AG09309 (cell line): Measurements from ENCODE around the gene GGT6.
"Not testable (repeated sequence)": the region's sequence is repeated elsewhere in the genome, so short reads cannot be mapped to it uniquely, and the experiment has no call there.

Experiments
- DNase-seq: peaks from one replicate; pipeline ENCODE4 v3.0.0-alpha.2; 2010; ENCODE audit warnings: low read depth
- H3K4me3 ChIP-seq: 2 replicates; pipeline ENCODE4 v1.5.1; 2011; ENCODE audit warnings: mild to moderate bottlenecking, low read depth, low read length, moderate library complexity; ENCODE audit not compliant: control insufficient read depth
- TF ChIP-seq, protein P1 (sequence below): IDR thresholded peaks from 2 replicates; pipeline ENCODE4 v1.5.1; 2011; ENCODE audit warnings: mild to moderate bottlenecking, low read depth, low read length, inconsistent platforms; ENCODE audit not compliant: insufficient read depth, control insufficient read depth; ENCODE audit errors: missing control alignments

The GGT6 gene

DNA sequence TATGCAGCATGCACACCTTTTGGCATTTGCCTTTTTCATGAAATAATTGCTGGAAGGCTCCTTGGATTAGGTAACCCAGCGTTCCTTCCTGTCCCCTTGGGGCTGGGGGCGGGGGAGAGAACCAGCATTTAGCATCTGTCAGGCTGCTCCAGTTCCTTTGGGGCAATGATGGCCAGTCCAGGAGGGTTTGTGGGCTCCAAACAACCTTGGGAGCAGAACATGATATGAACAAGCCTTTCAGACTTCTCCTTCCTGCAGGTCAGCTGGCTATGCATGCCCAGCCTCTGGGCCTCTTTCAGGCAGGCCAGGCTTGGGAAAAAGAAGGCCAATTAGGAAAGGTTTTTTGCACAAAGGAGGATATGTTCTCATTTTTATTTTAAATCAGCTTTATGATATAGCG lies 22.8 kb upstream of the GGT6 start:
- TF ChIP-seq, protein P1, sequence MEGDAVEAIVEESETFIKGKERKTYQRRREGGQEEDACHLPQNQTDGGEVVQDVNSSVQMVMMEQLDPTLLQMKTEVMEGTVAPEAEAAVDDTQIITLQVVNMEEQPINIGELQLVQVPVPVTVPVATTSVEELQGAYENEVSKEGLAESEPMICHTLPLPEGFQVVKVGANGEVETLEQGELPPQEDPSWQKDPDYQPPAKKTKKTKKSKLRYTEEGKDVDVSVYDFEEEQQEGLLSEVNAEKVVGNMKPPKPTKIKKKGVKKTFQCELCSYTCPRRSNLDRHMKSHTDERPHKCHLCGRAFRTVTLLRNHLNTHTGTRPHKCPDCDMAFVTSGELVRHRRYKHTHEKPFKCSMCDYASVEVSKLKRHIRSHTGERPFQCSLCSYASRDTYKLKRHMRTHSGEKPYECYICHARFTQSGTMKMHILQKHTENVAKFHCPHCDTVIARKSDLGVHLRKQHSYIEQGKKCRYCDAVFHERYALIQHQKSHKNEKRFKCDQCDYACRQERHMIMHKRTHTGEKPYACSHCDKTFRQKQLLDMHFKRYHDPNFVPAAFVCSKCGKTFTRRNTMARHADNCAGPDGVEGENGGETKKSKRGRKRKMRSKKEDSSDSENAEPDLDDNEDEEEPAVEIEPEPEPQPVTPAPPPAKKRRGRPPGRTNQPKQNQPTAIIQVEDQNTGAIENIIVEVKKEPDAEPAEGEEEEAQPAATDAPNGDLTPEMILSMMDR = no peak
- no peak for DNase-seq
- no peak overlapping the region for H3K4me3 ChIP-seq

DNA sequence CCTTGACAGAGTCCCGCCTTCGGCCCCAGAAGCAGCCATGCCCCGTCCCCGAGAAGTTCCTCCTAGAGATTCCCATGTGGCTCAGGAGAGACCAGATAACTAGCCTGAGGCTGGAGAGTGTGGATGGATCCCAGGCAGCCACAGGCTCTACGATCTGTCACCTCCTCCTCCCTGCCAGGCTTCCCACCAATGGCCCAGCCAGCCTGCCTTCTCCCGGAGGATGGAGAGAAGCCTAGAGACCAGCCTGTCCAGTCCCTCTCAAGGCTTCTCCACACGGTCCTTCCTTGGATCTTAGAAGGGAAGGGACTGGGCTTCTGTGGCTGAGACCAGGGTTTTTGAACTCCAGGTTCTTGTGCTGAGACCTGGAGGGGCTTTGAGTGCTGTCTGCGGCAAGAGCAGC lies 22.3 kb upstream of the GGT6 start:
- TF ChIP-seq, protein P1 = no peak
- DNase-seq = no peak
- no peak overlapping the region for H3K4me3 ChIP-seq

DNA sequence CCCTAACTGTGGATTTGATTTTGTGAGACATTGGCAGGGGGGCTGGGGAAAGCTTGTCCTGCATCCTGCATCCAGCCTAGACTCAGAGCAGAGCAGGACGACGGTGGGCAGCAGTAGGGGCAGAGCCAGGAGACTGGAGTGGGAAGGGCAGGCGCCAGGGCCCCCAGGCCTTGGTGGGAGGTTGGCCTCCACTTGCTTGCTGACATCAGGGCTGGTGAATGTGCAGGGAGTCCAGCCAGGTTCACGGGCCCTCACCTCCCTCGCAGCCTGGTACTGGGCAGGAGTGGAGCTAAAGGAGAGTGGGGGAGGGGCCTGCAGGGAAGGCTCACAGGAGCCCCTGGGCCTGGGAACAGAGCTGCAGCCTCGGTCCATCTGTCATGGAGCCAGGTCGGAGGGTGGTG lies 21.7 kb upstream of the GGT6 start:
- H3K4me3 ChIP-seq = no peak overlapping the region
- DNase-seq = no peak
- TF ChIP-seq, protein P1 = no peak

DNA sequence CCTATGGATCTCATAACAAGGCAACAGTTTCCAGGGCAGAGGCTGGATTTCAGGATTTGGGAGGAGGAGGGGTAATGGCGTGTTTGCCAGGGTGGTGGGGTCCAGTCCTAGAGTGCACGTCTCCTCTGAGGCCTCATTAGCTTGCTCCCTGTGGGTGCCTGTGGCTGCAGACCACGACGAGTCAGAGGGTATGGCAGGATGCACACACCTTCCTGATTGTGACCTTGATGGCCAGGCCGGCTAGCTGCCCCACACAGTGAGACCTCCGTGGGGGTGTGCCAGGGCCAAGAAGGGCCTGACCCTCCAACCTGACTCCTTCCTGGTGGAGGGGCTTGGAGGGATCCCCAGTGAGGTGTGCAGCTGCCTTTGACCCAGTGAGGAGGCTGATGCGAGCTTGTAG lies 19.9 kb upstream of the GGT6 start:
- DNase-seq = no peak
- H3K4me3 ChIP-seq = no peak overlapping the region
- TF ChIP-seq, protein P1 = no peak

DNA sequence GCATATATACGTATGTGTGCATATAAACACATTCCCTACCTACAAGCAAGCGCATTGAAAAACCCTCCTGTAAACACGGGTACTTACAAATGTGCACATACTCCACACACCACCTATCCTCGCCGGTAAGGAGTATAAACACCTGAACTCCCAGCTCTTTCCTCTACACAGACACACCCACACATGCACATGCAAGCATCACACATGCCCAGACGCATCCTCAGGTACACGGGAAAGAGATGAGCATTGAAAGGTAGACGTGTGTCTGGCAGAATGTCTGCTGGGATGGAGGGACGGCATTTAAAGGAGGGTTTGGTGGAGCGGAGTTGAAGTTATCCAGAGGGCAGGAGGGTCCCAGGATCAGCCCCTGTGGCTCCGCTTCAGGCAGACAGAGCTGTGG lies 19.3 kb upstream of the GGT6 start:
- no peak for DNase-seq
- TF ChIP-seq, protein P1 = no peak
- H3K4me3 ChIP-seq = no peak overlapping the region

DNA sequence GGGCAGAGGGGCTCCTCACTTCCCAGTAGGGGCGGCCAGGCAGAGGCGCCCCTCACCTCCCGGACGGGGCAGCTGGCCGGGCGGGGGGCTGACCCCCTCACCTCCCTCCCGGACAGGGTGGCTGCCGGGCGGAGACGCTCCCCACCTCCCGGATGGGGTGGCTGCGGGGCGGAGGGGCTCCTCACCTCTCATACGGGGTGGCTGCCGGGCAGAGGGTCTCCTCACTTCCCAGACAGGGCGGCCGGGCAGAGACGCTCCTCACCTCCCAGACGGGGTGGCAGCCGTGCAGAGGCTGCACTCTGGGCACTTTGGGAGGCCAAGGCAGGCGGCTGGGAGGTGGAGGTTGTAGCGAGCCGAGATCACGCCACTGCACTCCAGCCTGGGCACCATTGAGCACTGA lies 18.0 kb upstream of the GGT6 start:
- H3K4me3 ChIP-seq, DNase-seq: not testable (repeated sequence)

DNA sequence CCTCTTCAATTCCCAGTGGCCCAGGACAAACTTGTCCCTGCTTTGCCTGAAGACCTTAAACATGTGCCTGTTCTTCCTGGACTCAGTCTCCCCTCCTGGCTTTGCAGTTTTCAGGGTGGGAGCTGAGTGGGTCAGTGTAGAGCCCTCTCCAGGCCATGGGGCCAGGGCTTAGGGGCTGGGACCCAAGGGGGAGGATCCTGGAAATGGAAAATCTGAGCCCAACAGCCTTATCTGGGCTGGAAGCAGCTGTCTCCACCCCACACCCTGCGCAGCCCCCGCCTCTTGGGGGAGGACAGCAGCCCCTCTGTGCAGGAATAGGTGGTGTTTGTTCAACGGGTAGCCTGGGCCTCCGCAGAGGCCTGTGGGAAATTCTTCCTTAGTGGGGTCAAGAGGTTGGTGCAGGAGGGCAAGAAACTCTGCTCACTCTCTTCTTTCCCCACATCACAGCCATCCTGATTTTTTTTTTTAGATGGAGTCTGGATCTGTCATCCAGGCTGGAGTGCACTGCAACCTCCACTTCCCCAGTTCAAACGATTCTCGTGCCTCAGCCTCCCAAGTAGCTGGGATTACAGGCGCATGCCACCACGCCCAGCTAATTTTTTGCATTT lies 17.1 kb upstream of the GGT6 start:
- no peak overlapping the region for H3K4me3 ChIP-seq
- TF ChIP-seq, protein P1 = no peak
- DNase-seq = no peak
